SH-SY5Y (cell line): Measurements from ENCODE around the gene PDXP.

Experiments used
- GATA2 ChIP-seq: IDR thresholded peaks from 2 replicates; pipeline ENCODE4 v1.6.1; 2011; ENCODE audit warnings: mild to moderate bottlenecking, low read depth, low read length
- GATA3 ChIP-seq: IDR thresholded peaks from 2 replicates; pipeline ENCODE4 v1.6.1; 2011; ENCODE audit warnings: low read depth, mild to moderate bottlenecking, low read length, moderate library complexity

DNA sequence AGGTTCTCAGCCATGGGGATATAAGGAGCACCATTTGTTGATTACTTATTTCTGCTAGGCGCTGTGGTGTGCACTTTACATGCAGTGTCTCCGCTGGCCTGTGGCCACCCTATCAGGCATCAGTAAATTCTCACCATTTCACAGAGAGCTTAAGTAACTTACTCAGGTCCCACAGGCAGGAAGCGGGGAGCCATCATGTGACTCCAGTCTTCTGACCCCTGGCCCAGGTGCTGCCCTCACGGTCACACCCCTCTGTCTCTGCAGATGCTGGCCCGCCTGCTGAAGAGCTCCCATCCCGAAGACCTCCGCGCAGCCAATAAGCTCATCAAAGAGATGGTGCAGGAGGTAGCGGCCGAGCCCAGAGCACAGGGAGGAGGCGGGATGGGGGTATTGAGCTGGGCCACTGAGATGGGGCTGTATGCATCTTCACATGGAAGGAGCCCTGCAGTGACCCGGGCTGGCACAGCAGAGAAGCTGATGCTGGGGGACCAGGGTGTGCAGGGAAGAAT, 37.1 kb upstream of the PDXP start:
- TF ChIP-seq GATA2 (no peak), GATA3 (no peak)
